ENCODE data around the gene PDE4D.

PDE4D gene

DNA sequence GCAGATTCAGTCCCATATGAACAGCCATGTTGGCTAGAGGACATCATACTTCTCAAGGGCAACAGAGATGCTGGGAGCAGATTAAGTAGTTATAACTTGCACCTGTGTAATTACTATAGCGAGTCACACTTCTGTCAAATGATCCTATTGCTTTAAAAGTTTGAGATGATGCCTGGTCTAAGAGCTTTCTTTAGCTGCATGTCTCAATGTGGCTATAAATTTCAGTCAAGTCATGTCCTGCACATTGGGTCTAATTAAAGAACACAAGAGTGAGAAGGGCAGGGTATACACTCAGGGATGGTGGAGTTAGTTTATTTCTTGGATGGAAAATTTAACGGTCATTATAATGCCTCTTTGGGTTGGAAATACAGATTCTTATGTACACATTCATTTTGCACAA lies 753.4 kb downstream of the PDE4D start:
- no peak for DNase-seq (ENCODE audit: low spot score)

DNA sequence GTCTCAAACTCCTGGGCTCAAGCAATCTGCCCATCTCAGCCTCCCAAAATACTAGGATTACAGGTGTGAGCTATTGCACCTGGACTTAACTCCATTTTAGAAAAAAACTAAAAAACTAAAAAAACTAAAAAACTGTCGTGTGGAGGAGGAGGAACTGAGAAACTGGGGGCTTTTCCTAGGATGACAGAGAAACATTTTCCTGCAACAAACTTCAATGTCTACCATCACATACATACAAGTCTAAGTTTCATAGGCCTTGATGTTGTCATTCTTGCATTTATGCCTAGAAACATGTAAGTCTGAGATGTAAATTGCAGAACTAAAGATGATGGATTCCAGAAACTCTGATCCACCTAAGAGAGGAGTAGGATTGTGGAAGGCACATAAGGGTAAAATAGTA lies 753.8 kb downstream of the PDE4D start:
- no peak for DNase-seq (ENCODE audit: low spot score)

DNA sequence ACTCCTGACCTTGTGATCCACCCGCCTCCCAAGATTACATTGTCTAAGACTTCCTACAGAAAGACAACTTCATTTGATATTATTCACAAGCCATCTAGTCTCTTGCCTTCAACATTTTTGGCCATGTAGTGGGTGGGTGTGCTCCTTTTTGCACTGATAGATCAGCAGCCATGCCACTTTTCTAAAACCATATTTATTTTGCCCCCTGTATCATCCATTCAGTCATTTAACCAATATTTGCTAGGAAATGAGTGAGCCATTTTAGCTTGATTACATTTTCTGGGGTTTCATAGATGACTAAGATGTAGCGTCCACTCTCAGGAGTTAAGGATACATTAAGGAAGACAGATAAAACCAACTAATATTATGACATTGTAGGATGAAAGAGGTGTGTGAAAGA lies 755.0 kb downstream of the PDE4D start:
- no peak for DNase-seq (ENCODE audit: low spot score)

DNA sequence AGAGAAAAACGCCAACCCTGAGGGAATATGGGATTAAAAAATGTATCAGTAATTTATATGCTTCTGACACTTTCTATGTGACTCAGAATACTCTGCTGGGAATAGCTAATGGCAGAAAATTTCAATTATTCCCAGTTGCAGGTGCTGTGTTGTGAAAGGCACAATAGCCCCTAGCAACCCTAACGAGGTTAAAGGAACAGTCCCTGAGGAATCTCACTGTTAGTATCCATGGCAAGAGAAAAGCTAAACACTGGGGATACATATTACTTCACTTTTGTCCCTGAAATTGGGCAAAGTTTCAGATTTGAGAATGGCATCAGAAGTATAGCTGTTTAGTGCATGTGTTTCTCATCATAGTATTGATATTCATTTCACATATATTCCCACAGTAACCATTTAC lies 755.7 kb downstream of the PDE4D start:
- no peak for DNase-seq (ENCODE audit: low spot score)

DNA sequence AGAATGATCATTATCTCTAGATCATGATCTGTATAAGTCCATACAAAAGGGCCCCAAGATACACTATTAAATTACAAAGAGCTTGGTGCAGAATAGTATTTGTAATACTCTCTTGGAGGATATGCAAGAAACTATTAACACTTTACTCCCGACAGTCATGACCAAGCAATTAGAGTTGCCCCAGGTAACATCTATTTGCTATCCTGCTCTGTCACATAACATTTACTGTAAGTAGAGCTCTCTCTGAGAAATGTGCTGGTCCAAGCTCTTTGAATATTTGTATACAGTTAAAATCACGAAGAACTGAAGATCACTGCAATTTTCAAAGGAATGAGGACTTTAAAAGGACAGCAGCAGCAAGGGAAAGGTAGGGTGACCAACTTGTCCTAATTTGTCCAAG lies 757.0 kb downstream of the PDE4D start:
- no peak for DNase-seq (ENCODE audit: low spot score)

DNA sequence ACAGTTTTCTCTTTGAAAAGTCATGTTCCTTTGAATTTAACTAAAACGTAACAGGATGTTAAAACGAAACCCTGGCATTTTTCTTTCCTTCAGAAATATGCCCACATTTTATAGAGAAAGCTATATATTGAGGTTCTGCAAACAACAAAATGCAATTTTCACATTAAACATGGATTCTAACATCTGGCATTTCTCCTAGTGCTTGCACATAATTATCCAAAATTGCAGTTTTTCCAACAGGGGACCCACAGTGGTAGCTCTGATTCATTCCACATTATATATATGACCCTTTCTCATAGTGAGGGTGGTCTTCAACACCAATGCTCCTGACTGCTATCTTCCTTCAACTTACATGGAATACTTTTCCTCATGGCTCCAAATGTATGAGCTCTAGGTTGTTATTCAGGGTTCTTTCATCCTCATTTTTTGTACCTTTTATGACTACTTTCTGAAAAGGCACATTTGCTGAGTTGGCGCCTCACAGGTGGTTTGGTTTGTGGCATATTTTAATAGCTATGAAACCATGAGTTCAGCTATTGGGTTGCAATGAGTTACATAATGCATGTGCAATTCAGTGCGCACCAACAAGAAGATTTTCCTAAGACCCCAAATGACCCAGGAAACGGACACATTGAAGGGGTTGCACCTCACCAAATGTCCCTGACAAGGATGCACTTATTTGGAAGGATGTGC lies 758.9 kb downstream of the PDE4D start:
- no peak for DNase-seq (ENCODE audit: low spot score)

DNA sequence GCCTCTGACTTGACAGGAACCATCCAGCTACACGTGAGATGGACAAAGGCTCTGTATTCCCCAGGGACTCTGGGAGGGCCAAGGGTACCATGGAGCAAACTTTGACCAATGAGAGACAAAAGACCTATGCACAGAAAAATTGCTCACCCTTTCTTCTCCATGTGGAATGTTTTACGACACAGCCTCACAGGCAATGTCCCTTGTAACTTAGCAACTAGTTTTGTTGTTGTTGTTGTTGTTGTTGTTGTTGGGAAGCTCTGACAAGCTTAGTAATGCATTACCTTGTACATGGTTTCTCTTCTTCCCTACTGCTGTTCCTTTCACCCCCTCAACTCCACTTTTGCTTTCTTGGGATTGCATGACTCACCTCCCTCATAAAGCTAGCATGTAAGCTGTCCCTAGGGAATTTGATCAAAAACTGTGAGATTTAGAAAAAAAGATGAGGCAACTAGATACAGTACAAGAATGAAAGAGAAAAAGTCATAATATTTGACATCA lies 759.7 kb downstream of the PDE4D start:
- no peak for DNase-seq (ENCODE audit: low spot score)

DNA sequence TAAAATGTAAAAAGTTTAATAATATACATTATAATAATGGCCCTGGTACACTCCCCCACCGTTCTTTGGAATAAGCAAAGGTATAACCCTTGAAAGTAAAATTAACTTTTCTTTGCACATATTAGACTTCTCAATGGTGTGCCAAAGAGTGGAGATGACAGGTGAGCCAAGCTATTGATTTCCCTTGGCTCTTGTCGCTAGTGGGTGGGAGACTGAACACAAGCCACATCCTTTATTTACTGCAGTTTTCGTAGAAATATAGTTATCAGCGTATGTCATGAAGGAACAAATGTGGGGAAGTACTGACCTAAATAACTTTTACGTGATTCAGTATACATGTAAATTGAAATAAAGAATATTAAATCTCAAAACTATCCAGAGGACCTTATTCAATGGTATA lies 761.4 kb downstream of the PDE4D start:
- DNase-seq (ENCODE audit: low spot score): no peak

DNA sequence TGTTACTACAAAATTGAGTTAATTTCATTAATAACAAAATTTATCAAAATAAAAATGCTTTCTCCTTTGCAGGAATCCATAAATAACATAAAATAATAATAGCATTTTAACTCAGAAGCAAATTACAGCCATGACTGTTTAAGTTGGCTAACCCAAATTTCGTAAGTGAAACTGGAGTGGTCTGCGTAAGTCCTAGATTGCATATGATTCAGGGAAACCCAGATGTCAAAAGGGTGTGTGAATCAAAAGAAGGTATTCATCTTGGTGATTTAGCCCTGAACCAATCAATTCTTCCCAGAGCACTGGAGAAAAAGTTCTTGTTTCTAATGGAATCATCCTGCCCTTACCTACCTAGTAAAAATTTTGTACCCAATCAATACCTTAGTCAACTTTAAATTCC lies 763.1 kb downstream of the PDE4D start:
- DNase-seq (ENCODE audit: low spot score): no peak

DNA sequence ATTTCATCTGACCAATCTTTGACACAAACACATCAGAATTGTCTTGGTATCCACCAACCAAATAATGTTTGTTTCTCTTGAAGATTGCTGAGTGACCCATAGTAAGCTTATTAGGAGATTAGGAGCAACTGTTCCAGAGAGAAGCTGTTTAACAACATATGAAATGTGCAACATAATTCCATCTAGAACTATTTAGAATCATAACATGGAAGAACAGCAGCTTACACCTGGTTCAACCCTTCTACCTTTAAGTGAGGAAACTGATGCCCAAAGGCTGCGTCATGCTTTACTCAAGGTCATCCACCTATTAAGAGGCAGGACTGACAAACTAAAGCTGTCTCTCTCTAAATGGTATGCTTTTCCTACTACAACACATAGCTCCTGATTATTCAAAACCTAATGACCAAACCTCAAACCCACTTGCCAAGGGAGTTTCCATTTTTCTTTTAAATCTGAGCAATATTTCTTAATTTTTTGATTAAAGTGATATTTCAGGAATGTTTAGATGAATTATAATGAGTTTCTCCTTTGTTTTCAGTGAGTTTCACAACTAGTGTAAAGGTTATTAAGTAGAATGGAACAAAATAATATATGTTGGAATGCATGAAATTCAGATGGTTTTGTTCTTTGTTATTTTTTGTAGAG lies 764.8 kb downstream of the PDE4D start:
- no peak for DNase-seq (ENCODE audit: low spot score)

DNA sequence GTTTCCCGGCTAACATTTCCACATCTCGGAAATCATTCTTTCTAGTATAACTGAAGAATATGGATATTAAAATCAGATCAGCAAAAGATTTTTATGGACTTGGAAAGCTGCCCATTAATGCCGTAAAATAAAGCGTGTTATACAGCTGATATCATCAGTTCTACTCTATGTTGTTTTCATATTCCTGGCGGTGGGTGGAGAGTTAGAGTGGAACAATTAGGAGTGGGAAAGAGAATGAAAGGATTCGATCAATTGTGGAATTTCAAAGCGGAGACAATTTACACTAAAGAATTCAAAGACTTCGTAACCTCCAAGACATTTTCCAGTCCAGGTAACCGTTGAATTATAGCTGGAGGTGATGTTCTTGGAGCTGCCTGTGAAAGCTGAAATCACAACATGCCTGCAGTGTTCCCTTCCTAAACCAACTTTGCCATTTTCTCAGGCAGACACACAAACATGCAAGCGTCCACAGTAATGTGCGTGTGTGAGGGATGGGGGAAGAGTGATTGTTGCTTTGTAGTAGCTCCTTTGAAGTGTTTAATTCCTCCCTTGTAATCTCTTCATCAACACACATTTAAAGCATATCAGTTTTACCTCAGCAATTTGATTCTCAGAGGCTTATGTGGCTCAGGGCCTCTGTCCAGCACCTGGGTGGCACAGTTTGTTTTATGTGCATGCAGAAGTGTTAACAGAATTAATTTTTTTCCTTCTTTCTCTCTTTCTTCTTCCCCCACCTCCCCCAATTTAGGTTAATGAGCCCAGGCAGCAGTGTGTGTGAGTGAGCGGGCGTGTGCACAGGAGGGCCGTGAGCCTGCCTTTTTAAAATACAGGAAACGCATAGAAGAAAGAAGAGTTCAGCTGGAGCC lies 766.6 kb downstream of the PDE4D start:
- peak; percentile 15 for DNase-seq (ENCODE audit: low spot score)

DNA sequence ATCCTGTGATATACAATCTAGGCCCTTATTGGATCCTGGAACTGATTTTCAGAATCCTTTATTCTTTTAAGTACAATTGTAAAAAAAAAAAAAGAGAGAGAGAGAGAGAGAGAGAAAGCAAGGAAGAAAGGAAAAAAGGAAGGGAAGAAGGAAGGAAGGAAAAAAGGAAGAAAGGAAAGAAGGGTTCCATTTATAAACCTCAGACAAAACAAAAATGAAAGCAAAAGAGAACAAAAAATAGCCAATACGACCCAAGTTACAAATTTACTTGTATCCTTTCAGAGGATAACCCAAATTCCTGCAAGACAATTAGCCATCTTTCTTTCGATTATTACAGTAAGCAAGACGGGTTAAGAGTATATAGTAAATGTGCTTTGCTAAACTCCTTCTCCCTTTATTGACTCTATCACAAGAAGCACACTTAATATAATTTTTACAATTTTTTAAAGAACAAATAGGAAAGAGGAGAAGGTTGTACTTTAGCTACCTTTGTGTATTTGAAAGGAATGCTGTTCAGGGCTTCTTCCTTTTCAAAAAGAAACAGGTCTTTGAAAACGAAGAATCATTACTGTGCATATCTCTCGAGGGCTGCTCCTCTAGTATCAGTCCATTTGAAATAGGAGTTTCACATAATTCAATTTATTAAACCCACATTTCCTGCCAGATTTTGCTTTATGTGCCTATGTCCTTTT lies 767.4 kb downstream of the PDE4D start:
- no peak for DNase-seq (ENCODE audit: low spot score)

DNA sequence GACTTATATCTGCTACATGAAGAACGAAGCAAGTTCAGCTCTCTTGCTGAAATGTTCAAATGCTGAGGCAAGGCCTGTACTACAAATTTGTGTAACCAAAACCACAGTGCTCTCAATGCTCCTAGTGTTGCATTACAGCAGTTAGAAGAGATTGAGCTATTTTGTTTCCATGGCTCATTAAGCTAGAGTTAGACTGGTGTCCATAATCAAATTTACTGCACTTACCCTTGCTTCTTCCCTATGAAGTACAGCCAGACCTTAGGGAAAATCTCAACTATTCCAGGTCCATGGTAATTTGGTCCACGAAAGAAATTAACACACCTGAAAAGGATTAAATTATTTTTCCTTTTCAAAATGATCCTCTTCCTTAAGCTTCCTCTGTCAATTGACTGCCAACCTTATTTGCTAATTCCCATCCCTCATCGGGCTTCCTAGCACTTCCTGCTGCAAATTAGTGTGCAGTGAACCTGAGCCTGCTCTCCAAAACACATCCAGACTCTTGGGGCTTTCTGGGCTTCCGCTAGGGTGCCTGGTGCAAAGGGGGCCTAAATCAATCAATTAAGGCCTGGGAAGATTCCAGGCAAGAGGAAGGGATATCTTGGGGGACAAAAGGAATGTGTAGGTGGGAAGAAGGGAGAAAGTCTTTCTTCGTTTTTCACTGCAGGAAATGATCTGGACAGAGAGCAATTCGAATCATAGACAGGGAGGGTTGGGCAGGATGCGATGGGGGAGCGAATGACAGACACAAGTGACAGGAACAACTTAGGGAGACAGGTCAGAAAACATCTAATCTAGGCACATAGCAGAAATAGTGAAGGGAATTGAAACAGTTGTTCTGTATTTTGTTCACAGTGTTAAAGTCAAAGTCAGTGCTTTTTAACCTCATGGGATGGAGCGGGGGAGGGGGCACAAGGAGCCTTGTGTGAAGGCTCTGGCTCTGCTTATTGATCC lies 768.2 kb downstream of the PDE4D start:
- DNase-seq (ENCODE audit: low spot score): no peak

DNA sequence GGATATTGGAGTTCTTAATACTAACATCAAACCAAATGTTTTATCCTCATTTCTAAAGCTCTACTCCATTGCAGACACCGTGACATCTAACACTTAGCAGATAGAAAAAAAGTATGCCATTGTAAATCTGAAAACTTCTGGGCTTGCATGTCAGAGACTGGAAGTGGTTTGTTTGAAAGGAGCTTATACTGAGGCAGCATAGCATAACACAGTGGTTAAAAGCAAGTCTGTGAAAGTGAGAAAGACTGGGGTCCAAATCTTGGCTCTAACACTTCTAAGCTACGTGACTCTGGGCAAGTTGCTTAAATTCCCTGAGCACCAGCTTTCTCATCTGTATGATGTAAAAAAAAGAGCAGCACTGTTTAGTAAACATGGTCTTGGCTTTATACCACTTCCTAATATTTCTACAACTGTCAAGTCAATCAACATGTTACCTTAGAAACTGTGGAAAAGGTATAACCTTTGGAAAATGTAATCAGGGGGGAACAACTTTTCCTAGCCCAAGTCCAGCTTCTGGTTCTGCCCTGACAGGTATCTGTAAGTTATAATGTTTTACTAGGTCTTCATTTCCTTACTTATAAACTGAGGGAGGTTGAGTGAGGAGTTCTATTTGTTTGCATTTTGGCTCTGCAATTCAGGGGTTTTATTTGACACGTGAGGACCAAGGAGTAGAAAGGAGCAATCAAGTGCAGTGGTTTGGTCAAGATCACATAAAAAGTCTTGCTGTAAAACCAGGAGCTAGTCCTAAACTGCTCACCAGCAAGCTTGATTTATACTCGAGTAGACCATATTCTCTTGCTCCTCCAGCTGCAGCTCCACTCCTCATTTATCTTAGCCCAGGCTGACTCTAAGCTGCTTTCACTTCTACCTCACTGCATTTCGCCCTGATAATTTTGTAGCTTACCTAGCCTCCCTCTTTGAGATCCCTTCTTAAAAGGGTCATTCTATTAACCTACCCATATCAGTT lies 769.6 kb downstream of the PDE4D start:
- no peak for DNase-seq (ENCODE audit: low spot score)

DNA sequence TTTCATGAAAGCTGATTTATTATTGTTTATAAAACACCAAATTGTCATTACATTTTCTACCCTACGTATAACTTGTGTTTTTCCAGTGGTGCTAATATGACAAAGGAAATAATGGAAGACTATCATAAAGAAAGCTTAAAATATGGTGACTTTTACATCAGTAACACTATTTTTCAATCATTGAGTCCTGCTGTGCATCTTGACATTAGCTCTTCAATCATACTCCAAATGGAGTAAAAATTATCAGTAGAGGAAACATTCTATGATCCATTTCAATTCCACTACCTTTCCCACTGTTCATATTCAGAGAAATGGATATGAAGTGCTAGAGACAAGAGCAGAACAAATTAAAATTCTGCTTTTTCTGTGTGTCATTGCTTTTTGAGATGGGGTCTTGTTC lies 774.0 kb downstream of the PDE4D start:
- DNase-seq (ENCODE audit: low spot score): no peak

DNA sequence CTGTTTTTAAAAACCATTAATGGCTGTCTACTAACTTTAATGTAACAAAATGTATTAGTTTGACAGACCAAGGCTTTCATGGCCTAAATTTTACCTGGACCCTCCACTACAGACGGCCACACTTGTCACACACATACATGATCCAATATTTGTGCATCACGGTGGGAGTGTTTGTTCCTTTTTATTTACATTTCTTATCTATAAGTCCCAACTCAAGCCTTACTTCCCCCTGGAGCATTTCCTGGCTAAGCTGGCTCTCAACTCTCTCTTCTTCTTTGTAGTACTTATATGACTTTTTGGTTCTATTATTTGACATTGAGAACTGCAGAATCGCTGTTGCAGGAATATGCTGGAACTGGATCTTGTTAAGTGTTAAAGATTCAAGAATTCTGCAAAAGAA lies 776.2 kb downstream of the PDE4D start:
- no peak for DNase-seq (ENCODE audit: low spot score)

DNA sequence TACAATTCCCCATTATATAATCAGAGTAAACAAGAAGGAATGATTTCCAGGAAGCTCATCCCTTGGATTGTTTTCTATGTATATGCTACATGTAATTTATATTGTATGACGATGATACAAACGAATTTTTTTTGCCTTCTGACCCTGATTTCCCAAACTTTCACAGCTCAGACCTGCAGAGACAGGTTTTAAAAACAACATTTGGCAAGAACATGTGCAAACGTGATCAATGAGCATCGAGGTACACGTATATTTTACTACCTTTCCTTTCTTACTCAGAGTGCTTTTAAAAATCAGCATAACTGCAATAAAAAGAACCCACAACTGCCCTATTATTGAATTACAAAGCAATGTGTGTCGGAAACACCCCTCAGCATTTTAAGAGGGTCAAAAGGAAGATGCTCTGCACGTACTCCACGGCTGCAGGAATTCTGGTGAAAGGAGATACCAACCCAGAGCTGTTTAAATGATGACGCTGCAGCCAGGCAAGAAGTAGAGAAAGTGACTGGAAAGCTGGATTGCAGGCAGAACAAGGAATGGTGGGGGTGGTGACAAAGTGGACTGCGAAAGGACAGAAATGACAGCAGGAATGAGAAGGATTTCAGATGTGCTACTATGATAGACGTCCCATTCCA lies 777.2 kb downstream of the PDE4D start:
- no peak for DNase-seq (ENCODE audit: low spot score)

DNA sequence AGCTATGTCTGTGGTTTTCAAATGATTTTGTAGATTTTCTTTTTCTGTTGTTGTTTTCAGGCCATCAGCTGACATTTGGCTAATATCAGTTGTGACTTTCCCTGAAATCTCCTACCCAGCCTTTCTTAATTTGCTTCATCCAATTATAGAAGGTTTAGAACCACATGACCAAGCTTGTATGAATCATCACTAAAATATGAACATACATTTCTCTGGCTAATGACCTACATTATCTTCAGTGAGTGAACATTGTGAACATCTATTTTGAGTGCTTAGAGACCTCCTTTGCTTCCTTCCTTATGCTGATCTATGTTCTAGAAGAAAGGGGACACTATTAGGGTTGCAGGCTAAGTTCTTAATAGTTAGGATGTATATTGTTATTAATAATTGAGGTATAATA lies 778.2 kb downstream of the PDE4D start:
- no peak for DNase-seq (ENCODE audit: low spot score)

DNA sequence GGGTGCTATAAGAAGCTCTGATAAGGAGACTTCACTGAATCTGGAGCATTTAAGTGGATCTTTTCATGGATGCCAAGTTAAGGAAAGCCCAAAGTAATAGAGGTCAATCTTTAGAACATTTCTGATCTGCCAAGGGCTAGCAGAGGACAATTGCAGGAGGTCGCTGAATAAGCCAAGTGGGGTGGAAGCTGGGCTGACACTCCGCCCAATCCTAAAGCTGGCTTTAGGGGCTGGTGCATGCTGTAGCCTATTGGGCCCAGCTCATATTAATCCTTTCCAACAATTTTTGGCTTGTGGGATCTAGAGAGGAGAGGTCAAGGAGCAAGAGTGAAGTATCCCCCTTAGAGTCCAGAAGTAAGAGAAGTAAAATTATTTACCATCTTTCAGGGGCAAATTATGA lies 784.1 kb downstream of the PDE4D start:
- no peak for DNase-seq (ENCODE audit: low spot score)

DNA sequence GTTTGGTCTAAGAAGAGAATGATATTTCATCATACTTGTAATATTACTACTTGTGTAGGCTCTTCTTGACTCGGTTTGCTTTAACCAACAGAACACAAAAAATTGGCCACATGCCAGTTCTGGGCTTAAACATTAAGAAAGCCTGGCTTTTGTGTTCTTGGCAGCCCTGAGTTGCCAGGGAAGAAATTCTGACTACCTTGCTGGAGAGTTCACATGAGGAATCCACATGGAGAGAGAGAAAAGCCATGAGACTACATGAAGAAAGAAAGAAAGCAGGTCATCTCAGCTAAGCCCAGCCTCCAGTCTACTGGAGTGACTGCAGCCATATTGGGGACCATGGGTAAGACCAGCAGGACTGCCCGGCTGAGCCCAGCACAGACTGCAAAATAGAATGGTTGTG lies 785.8 kb downstream of the PDE4D start:
- no peak for DNase-seq (ENCODE audit: low spot score)

All from globus pallidus (tissue), 1 donor.